Hepatocyte (in vitro differentiated cells): ENCODE measurements around the gene P3R3URF.

ENCODE experiments used
- CTCF ChIP-seq: fragments of 200-600 bp; sonication (generic); IDR thresholded peaks from 2 replicates; pipeline ENCODE4 v1.5.1; 2016; ENCODE audit warnings: antibody characterized with exemption, mild to moderate bottlenecking; ENCODE audit not compliant: poor library complexity
- EZH2 ChIP-seq: fragments of 200-600 bp; sonication (generic); IDR thresholded peaks from 2 replicates; pipeline ENCODE4 v1.6.1; 2016; ENCODE audit warnings: antibody characterized with exemption, mild to moderate bottlenecking, borderline replicate concordance
- EZH2phosphoT487 ChIP-seq: fragments of 200-600 bp; sonication (generic); IDR thresholded peaks from one replicate; pipeline ENCODE4 v1.6.1; 2018; ENCODE audit warnings: antibody characterized with exemption, mild to moderate bottlenecking, low read depth, moderate library complexity; ENCODE audit not compliant: unreplicated experiment, severe bottlenecking

GRCh38 chr1:46160212-46160611 lies 16.1 kb downstream of the P3R3URF start:
- TF ChIP-seq CTCF (no peak), EZH2 (no peak), EZH2phosphoT487 (no peak)
